Body of pancreas (tissue), 4 donors: Measurements from ENCODE around the gene MBNL1.

Experiments used
- POLR2A ChIP-seq, 3 donors: fragments of 450-650 bp; IDR thresholded peaks; one replicate each; pipeline ENCODE4 v1.6.1; 2016; ENCODE audit warnings: antibody characterized with exemption in 3 of 3, mild to moderate bottlenecking in 2 of 3
- TF ChIP-seq, protein P1 (sequence below), 7 experiments: fragments of 450-650 bp in 4 of 7; fragments of 200-600 bp in 3 of 7; sonication (generic) in 3 of 7; IDR thresholded peaks; one replicate each; pipeline ENCODE4 v1.5.1; 2016 to 2019; ENCODE audit warnings: antibody characterized with exemption in 7 of 7

DNA sequence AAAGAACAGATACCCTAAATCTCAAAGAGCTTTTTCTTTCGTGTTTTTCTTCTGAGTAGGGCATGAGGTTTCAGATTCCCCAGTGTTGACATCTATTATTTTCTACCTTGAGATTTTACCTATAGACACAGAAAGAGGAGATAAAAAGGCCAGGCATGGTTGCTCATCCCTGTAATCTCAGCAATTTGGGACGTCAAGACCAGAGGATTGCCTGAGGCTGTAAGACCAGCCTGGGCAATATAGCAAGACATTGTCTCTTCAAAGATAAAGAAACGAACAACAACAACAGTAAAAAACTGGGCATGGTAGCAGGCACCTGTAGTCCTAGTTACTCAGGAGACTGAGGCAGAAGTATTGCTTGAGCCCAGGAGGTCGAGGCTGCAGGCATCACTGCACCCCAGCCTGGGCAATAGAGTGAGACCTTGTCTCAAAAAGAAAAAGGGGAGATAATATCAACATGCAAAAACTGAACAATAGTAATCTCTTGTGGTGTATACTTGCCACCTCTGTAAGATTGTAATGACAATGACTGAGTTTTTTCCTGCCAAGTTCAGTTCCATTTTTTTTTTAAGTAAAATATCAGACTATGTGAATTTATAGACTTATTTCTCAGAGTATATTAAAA, 71.3 kb downstream of the MBNL1 start:
- TF ChIP-seq, protein P1, sequence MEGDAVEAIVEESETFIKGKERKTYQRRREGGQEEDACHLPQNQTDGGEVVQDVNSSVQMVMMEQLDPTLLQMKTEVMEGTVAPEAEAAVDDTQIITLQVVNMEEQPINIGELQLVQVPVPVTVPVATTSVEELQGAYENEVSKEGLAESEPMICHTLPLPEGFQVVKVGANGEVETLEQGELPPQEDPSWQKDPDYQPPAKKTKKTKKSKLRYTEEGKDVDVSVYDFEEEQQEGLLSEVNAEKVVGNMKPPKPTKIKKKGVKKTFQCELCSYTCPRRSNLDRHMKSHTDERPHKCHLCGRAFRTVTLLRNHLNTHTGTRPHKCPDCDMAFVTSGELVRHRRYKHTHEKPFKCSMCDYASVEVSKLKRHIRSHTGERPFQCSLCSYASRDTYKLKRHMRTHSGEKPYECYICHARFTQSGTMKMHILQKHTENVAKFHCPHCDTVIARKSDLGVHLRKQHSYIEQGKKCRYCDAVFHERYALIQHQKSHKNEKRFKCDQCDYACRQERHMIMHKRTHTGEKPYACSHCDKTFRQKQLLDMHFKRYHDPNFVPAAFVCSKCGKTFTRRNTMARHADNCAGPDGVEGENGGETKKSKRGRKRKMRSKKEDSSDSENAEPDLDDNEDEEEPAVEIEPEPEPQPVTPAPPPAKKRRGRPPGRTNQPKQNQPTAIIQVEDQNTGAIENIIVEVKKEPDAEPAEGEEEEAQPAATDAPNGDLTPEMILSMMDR (IDR thresholded peaks at IDR 0.05): no peak
- TF ChIP-seq POLR2A (IDR thresholded peaks at IDR 0.05): no peak
